Medulla oblongata (tissue), 1 donor: Measurements from ENCODE around the gene STAG1.
"Not testable (repeated sequence)": the region's sequence is repeated elsewhere in the genome, so short reads cannot be mapped to it uniquely, and the experiment has no call there.

Experiments used
- DNase-seq: peaks from one replicate; pipeline ENCODE4 v3.0.0-alpha.2; 2015; ENCODE audit errors: extremely low spot score

Gene STAG1

DNA sequence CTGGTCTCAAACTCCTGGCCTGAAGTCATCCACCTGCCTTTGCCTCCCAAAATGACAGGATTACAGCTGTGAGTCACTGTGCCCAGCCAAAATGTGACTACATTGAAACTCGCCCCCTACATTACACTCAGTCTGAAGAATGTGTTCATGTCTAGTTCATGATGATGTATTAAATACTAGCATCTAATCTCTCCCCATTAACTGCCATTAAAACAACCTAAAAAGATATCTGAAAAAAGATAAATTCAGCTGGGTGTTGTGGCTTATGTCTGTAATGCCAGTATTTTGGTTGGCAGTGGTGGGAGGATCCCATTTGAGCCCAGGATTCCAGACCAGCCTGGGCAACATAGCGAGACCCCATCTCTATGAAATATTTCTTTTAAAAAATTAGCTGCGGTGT is 342.6 kb downstream of the STAG1 start:
- DNase-seq, result no peak

DNA sequence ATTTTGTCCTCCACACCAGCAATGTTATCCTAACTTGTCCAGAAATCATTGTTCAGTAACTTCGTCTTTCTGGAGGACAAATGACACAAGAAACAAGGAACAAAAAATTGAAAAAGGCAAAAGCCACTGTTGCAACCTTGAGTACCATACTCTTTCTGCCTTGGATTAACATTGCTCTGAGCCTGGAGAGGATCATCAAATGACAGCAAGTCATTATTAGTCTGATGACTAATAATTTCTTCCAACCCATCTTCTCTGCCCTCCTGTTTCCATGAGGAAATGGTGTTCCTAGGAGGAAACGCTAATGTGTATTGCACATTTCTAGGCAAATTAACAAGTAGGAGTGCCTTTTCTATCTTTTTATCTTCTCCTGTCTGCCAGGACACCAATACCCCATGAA is 348.1 kb downstream of the STAG1 start:
- no peak for DNase-seq

- no peak for DNase-seq
Measured at GRCh38 chr3:136396916-136397315, 355.3 kb downstream of the STAG1 start.

- no peak for DNase-seq
Measured at GRCh38 chr3:136390574-136390973, 361.6 kb downstream of the STAG1 start.

DNA sequence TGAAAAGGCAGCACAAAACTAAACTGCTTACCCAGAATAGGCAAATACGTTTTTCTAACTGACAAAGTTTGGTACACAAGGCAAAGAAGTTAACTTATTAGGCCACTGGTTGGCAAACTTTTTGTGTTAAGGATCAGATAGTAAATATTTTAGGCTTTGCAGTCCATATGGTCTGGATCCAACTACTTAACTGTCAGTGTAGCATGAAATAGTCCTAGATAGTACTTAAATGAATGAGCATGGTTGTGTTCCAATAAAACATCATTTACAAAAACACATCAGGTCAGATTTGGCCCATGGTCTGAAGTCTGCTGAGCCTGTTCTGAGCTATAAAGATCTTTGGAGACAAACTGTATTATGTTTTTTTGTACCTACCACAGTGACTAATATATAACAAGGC is 365.1 kb downstream of the STAG1 start:
- DNase-seq, result no peak

DNA sequence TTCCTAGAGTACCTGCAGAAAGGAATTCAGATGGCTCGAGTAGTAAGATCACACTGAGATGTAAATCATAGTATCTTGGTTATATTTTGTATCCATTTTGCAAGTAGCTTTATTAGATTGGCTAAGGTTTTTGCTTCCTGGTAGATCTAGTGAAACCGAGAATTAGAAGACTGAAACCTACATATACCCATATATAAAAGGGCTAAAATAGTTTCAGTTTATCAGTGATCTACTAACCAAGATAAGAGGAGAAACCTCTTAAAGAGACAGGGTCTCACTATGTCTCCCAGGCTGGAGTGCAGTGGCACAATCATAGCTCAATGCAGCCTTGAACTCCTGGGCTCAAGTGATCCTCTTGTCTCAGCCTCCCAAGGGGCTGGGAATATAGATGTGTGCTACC is 366.7 kb downstream of the STAG1 start:
- no peak for DNase-seq

DNA sequence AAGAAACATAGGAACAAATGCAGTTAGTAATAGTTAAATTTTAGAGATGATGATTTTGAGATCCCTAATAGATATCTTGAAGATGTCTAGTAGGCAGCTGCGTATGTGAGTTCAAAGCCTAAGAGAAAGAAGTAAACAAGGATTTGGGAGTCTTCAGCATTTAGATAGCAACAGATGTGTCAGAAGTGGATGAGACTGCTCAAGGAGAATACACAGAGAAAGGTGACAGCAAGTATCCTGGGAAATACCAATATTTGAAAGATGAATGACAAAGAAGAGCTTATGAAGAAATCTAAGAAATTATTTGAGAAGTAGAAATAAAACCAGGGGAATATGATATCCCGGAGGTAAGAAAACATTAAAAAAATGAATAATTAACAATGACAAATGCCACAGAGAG is 371.1 kb downstream of the STAG1 start:
- DNase-seq, result no peak

GRCh38 chr3:136380530-136380929 is 371.6 kb downstream of the STAG1 start:
- DNase-seq, result no peak

DNA sequence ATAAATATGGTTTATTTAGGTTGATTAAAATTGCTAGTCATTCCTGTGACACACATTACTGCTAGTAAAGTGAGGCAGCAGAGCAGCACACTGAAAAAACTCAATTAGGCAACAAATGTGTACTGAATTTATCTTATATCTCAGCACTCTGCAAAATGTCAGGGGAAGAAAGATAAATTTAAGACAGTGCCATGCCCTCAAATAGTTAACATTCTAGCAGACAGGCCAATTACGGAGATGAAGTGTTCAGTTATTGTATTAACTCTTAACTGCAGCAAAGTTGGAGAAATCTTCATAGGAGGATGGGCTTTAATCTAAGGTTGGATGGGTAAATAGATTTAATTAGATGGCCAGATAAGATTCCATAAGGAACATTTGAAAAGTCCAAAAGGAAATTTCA is 374.2 kb downstream of the STAG1 start:
- DNase-seq, result no peak

- no peak for DNase-seq
Measured at GRCh38 chr3:136377508-136377907, 374.7 kb downstream of the STAG1 start.

DNA sequence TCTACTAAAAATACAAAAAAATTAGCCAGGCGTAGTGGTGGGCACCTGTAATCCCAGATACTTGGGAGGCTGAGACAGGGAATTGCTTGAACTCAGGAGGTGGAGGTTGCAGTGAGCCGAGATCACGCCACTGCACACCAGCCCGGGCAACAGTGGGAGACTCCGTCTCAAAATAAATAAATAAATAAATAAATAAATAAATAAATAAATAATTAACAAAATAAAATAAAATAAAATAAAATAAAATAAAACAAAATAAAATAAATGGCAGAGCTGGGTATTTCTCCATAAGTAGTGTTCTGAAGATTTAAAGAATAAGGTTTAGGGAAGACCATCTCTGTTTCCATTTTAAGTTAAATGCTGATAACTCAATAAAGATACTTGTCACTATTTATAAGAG is 376.4 kb downstream of the STAG1 start:
- not testable (repeated sequence) for DNase-seq

DNA sequence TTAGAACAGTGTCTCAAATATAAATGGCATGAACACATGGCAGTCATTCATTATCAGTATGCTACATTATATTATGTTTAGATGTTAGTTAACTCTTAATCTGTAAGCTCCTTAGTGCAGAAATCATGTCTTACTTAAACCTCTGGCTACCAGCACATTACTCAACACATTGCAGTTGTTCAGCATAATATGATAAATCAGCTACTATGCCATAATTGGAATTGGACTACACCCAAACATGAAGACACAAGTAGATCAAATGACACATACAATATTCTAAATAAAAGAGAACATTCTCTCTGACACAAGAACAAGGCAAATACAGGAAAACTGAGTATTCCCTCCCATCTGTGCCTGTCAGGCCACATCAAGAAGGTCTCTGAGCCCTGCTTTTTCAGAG is 385.9 kb downstream of the STAG1 start:
- no peak for DNase-seq

DNA sequence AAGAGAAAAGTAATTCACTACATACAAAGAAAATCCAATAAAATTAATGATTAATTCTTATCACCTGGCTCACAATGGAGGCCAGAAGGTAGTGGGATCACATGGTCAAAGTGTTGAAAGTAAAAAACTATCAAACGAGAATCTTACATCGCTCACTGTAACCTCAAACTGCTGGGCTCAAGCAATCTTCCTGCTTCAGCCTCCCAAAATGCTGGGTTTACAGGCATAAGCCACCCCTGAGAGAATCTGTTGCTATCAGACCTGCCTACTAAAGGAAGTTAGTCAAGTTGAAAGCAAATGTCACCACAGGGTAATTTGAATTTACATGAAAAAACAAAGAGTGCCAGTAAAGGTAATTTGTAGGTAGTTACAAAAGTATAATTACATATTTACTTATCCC is 398.7 kb downstream of the STAG1 start:
- DNase-seq, result no peak

DNA sequence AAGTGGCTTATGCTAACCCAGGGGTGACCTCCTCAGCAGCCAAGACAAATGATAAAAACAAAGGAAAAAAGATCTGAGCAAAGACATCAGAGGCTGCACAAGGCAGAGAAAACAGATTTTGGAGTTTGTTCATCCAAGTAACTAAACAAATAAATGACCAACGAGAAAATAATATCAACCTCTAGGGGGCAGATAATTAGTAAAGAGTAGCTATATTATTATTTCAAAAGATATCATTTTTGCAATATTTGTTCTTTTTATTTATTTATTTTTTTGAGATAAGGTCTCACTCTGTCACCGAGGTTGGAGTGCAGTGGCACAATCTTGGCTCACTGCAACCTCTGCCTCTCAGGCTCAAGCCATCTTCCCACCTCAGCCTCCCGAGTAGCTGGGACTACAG is 400.3 kb downstream of the STAG1 start:
- no peak for DNase-seq

- no peak for DNase-seq
Measured at GRCh38 chr3:136351351-136351750, 400.8 kb downstream of the STAG1 start.

- no peak for DNase-seq
Measured at GRCh38 chr3:136350557-136350956, 401.6 kb downstream of the STAG1 start.

DNA sequence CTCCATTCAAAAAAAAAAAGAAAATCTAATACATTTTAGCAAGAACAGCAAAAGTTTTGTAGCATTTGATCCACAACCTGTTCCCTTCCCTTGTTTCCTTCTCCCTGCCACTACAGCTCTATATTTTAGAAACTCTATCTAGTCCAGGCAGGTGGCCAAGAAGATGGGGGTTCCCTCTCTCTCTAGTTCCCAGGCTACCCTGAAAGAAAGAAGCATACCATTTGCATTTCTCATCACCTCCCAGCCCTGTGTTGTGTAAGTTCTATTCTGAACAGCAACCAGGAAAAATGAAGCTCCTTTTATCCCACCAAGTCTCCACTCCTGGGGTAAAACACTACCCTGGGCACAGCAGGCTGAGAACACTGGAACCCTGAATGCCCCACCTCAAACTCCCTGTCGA is 402.0 kb downstream of the STAG1 start:
- no peak for DNase-seq

DNA sequence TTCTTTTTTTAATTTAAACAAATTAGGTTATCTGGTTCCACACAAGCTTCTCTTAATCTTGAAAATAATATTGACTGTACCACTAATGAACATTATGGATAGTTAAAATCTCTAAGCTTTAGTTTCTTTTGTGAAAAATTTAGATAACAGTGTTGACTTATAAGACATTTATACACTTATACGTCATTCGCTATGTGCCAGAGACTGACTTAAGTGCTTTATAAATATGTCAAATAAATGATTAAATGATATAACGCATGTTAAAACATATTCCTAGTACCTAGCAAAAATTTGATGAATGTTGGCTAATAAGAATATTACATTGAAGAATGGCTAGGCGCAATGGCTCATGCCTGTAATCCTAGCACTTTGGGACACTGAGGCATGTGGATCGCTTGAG is 405.7 kb downstream of the STAG1 start:
- DNase-seq, result no peak

DNA sequence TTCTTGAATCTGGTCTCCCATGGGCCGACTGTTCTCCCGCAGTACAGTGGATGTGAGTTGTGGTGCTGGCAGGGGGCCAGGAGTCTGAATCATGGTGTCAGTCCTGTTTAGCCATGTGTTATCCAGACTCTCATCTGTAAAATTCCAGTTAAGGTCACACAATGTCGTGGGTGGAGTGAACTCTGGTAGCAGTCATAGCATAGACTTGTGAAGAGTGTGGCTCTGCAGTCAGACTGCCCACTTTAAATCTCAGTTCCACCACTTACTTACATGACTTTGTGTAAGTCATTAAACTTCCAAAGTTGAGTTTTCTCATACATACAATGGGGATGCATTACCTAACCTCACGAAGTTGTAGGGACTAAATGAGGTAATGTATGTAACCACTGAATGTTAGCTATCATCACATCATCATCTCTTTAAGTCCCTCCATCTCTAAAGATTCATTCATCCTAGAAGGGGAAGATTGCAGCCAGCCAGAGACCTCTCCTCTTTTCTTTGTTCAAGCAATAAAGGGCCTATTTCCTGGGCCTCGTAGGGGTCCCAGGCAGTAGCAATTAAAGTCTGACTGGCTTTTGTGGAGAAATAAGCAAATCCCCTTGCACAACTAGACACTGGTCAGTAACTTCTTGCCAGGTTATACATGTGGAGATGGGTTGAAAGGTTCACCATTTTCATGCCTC is 408.2 kb downstream of the STAG1 start:
- no peak for DNase-seq

DNA sequence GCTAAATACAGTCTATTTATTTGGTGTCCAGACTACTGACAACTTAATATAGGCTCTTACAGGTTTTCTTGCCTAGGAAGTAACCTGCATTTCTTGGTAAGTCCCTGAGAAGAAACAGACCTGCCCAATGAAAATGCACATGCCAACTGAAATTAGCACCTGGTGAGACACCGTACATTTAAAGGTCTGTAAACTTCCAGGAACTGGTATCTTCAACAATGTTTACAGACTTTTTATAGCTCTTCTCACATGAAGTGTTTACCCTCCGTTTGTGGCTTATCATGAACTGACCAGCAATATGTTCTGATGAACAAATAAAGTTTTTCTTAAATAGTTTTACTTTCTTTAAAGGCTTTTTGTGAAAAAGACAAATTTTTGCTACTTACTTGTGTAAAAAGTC is 408.7 kb downstream of the STAG1 start:
- DNase-seq, result no peak

DNA sequence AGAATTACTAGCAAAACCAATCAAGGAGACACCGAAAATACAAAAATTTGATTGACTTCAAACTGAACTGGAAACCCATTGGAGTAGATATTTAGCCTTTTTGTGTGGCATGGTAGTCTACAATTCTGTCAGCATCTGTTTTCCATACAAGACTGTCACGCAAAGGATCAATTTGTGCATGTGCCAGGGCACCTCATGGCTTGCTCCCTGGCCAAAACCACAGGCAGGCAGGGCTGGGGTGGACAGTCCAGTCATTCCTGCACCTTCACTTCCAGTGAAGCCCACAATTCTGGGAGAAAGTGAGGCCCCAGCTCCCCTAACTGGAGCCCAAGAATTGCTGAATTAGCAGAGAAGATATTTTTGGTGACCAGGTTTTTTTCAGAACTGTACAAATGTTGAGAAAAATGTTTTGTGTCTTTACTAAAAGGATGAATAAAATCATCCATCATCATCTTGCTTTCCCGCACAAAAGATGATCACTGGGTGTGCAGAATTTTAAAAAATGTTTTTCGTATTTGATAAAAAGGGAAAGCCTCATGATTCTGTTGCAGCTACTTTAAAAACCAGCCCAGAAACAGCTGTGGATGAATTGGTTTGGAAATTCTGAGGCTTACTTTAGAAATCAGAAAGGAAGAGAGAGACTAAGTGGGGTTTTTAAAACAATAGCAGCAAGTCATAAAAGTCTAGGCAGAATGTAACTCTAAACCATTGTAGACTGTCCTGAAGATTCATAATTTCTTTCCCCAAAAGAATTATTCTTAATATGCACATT is 415.7 kb downstream of the STAG1 start:
- no peak for DNase-seq

- not testable (repeated sequence) for DNase-seq
Measured at GRCh38 chr3:136334726-136335125, 417.5 kb downstream of the STAG1 start.

DNA sequence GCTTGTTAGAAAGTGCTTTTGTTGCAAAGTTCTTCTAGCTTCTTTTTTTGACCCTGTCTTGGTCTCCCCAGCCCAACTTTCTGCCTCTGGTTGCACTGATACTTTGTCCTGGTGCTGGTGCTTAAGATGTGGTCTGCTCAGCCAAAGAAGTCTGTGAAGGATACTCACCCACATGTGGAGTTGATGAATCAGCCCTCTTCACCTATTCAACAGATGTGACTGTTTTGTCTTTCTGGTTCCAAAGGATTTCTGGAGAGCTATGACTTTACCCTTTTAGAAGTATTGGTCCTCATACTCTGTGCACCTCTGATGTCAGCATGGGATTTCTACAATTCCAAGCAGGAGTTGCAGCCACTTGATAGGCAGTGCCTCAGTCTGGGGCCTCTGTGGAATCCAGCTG is 418.0 kb downstream of the STAG1 start:
- no peak for DNase-seq

- no peak for DNase-seq
Measured at GRCh38 chr3:136332776-136333175, 419.4 kb downstream of the STAG1 start.
